AG08396 (cell line): ENCODE measurements around the gene CALD1.
A peak's percentile ranks its signal among the peaks of the same experiment; 100 is the strongest.

Experiments used
- DNase-seq: peaks from one replicate; pipeline ENCODE4 v3.0.0; 2012; ENCODE audit warnings: low spot score, mixed read lengths

CALD1 gene, protein sequence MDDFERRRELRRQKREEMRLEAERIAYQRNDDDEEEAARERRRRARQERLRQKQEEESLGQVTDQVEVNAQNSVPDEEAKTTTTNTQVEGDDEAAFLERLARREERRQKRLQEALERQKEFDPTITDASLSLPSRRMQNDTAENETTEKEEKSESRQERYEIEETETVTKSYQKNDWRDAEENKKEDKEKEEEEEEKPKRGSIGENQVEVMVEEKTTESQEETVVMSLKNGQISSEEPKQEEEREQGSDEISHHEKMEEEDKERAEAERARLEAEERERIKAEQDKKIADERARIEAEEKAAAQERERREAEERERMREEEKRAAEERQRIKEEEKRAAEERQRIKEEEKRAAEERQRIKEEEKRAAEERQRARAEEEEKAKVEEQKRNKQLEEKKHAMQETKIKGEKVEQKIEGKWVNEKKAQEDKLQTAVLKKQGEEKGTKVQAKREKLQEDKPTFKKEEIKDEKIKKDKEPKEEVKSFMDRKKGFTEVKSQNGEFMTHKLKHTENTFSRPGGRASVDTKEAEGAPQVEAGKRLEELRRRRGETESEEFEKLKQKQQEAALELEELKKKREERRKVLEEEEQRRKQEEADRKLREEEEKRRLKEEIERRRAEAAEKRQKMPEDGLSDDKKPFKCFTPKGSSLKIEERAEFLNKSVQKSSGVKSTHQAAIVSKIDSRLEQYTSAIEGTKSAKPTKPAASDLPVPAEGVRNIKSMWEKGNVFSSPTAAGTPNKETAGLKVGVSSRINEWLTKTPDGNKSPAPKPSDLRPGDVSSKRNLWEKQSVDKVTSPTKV

DNA sequence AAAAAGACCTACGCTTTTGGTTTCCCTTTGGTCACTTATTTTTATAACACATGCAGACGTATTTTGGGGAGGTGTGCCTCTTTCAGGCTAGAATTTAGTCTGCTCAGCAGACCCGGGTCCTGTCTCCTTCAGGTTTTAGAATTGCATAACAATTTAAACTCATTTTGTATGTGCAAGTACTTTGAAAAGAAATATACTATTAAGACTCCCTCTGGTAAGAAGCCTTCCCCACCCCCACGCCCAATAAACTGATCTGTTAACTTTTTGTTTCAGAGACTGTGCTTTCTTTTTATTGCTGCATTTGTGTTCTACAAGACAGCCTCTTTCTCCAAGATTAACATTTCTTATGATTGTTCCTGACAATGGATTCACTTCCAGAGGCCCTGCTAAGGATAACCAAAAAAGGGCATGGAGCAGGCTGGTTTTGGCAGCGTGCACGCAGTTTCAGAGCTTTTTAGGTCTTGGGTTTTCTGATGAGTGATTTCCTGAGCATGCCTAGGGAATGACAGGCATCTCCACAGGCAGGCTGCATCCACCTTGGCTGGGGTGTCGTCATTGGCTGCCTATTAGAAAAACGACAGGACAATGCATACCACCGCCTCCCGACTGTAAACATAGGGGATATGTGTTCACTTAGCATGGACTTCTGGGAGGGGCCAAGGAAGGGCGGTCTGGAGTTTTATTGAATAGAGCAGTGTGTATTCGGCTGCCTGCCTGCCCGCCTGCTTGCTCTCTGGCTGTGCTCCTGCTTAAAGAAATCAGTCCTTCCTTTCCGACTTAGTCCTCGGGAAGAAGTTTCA, at the start of gene CALD1:
TSS of gene CALD1 (plus strand) at position 694 of the 800 bp plus-strand sequence. CDS start 88,100 bp downstream, outside the sequence.
- DNase-seq = peak; percentile 86

DNA sequence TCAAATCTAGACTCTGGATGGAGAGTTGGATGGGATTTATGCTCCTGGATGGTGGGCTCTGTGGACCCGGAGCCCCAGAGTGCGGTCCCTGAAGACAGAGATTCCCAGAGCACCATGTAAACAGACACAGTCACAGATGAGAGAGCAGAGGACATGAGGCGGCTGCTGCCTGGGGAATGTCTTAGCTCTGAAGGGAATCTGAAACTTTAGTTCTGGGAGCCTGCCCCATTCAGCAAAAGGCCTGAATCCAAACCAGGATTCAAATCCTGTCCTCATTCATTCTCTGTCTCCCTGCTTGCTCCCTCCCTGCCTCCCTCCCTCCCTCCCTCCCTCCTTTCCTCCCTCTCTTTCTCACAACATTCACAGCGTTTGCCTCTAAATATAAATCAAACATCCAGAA, 49.5 kb upstream of the CALD1 start:
- no peak for DNase-seq

DNA sequence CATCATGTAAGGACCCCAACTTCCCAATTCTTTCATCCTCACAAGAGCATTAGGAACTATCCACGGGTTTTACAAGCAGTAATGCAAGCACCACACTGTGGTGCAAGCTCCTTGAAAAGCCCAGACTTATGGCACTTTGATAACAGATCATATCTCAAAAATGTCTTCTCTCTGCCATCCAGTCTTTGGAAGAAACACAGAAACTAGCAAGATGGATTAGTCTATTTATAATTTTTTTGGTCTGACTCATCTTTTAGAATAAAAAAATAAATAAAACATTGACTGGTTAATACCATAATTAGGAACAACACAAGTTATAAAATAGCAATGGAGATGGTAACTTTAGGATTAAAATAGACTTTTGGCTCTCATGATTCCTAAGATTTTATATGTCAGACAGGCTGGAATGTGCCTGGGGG, 49.0 kb upstream of the CALD1 start:
- no peak for DNase-seq

DNA sequence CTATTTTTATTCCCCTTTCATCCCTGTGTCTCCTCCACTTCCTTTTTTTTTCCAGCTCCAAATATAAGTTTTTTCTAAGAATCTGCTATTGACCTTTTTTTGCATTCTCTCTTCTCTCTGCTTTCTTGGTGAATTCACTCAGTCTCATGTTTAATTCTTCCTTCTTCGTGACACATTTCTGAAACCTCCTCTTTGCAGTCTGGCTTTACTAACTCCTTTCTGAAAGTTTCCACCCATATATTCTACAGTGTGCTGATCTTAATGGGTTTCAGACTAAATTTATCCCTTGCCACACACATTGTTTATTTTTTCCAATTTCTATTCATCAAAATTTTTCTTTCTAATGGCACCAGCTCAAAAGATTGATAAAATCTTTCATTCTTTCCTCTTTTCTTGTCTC, 47.8 kb upstream of the CALD1 start:
- DNase-seq = no peak

DNA sequence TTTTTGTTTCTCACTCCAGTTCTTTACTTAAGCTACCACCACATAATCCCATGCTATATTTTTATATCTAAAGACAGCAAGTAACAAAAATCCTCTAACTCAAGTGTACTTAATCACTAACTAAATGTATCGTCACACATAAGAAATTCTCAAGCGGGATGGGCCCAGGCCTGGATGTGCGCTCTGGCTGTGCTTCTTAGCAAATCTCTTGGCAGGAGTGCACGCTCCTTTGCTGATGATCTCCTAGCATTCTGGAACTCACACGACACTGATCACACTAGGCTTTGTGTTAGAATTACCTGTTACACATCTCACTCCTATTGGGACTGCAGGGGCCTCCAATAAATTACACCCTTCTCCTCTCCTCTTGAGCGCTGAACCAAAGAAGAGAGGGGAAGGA, 46.7 kb upstream of the CALD1 start:
- DNase-seq = no peak

DNA sequence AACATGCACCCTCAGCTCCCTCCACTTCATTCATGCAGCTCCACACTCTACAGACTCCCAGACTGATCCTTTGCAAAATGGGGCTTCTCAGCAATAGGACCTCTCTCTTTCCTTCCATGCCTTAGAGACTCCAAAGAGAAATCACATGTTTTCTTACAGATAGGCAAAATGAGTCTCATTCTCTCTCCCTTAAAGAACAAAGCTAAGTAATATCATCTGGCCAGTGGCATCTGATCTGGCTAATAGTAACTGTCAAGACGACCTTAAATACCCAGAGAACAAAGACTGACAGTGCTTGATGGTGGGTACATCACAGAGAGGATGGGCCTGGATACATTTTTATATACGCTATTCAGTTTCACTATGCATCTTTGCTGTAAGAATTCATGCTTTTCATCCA, 43.1 kb upstream of the CALD1 start:
- no peak for DNase-seq

DNA sequence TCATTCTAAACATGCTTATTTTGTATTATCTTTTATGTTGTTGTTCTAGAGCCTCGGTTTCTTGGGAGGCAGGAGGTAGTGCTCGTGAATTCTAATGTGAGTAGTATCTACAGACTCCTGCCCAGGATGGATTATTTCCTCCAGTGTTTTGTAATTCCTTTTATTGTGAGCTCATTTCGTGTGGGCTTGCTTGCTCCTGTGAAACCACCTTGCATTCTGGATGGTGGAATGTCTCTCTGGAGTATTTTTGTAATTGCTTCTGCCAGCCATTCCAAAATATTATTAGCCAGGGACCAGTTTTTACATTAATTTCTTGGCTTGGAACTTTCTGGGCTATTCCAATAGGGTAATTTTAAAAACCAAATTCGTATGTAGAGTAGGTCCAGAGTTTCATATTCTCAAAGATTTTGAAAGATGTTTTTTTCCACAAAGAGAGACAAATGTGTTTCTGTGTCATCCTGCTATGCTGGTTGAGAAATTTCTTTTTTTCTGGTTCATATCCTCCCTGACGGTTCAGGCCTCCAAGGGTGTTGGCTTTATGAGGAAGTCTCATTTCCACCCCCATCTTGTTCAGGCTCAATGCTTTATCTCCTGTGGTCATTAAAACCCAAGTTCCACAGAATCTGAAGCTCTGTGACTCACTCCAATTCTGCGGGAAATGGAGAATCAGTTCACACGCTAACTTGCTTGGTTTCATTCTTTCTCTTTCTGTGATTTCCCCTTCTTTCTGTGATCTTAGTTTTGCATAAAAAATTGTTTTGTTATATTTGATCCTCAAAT, 41.7 kb upstream of the CALD1 start:
- no peak for DNase-seq

DNA sequence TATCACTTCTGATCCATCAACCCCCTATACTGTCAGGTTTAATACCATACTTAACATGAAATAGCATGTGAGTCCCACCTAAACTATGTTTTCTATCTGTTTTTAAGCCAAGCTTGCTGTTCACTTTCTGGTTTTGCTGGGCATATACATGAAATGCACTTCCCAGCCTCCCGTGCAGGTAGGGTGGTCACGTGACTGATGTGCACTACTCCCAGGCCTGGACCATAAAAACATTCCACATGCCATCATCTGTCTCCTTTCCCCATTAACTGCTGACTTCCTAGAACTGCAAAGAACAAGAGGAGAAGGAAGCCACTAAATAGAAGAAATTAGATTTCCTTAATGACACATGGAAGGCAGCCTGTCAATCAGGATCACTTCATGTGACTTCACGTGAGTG, 40.1 kb upstream of the CALD1 start:
- DNase-seq = no peak

DNA sequence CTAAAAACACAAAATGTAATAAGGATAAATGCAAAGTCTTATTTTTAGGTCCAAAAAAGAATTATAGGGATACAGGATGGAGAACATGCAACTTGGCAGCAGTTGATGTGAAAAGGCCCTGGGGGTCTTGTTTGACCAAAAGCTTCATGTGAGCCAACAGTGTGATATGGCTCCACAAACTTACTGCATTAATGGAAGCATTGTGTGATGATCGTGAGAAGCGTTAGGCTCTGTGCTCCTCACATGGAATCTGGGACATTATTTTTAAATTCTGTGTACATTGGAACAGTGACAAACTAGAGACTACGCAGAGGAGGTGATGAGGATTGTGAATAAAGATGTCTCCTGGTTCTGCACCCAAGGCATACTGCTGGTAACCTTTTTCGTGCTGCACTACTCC, 39.1 kb upstream of the CALD1 start:
- no peak for DNase-seq

DNA sequence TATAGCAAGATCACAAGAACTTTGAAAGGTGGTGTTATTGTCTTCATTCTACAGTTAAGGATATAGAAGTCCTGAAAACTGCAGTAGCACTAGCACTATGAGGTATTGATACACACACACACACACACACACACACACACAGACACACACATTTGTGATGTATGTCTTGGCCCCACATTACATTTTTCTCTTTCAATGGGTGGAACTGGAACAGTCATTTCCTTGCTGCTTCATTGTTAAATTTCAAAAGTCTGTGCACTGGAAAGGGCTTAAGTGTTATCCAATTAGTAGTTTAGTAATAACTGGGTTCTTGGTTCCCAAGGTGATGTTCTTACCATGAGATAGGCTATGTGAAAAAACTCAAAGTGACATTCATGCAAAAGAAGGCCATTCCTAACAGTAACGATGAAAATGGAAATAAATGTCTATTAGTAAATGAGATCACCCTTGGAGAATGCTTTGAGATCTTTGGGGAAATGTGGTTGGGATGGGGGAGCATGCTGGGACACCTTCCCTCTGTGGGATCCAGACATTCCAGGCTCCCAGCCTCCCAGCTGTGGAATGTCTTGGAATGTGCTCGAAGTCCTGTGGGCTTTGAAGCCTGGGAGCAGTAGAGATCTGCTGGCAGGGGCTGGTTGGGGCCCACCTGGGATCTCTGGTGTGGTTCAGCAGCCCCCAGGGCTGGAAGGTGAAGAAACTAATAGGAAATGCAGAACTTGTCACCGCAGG, 37.4 kb upstream of the CALD1 start:
- DNase-seq = peak; percentile 72

DNA sequence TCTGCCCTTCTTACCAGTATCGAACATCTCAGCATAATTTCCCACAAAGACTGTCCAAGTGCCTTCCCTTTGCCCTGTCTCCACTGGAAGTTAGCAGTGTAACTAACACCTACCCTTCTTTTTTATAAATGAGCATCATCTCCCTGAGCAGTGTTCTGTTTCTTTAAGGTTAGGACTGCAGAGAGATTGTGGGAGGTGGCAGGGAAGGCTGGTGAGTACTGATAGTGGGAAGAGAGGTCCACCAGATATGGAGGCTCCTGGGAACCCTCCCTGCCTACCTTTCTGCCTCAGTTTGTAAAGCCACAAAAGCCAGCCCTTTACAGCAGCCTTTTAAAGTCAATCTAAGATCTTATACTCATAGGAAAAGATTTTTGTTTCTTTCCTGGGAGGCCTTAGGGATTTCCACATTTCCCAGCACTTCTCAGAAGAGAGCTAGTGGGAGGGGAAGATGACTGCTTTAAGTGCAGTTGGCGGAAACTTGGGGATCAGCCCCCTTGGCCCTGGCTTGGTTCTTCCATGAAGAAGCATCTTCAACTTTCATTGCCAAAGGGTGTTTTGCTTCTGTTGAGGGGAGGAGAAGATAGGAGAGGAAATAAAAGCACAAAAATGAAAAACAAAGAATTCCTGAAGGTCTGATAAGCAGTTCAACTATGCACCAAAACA, 36.6 kb upstream of the CALD1 start:
- no peak for DNase-seq

DNA sequence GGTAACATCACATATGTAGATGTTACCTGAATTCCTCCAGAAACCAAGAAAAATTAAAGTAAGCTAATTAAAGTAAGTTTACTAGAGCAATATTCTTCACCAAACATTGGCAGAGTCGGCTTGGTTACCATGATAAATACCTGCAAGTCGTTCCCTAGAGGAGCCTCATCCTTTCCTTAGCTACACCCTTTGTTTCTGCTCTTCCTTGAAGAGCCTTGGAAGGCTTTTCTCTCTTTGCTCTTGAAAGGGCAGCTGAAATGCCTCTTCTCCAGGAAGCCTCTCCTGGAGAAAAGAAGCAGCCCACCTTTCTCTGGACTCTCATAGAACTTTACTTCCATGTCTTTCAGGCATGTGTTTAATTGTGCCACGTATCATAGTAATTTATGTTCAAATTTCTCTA, 34.9 kb upstream of the CALD1 start:
- no peak for DNase-seq

DNA sequence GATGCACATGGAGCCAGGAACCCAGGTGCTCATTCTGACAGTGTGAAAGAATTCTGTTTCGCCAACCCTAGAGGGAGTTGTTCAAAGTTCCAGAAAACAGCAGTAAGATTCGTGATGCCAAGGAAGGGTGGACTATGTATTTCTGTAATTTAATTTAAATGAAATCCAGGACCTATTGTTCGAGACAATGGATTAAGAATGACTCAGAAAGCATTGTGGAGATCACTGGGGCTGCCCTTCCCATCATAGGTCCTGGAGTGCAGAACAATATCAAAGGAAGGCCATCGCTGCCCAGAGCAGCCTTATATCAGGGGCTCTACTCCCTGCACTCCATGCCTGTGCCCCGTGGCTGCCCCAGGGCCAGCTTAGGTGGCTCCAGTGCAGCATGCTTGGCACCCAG, 32.1 kb upstream of the CALD1 start:
- DNase-seq = no peak

DNA sequence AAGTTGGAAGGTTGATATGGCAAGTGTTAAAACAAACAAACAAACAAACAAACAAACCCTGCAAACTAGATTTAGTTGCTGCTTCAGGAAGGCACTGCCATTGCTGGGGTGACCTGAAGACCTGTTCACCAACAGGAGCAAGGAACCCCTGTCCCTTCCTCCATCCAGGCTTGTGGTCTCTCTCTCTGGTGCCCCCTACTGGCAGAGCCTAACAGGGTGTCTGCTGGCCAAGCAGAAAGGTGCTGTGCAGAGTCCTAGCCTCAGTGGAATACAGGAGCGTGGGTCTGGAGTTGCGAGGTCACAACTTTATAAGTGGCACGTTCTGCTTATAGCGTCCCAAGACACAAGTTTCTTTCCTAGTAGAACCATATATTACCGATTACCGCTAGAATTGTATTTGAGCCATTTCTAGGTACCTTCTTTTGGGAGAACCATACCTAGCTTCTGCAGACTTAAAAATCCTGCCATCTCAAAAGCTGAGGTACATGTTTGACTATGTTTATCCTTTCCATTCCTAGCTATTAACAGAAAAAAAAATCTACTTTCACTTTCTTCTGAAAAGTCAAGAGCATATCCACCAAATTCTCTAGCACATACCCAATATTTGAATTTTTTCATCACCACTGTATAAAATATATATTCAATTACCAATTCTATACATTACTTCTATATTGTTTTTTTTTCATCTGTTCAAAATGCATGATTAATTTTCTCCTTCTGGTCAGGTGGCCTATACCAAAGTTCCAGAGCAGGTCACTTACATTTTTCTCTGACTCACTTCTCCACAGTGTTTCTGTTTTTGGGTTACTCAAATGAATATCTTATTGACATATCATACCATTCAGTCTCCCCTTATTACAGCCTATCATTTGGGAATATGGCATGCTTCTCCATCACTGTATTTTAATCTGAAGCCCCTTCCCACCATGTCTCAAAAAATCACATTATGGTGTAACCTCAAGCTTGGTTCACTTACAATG, 29.1 kb upstream of the CALD1 start:
- no peak for DNase-seq

DNA sequence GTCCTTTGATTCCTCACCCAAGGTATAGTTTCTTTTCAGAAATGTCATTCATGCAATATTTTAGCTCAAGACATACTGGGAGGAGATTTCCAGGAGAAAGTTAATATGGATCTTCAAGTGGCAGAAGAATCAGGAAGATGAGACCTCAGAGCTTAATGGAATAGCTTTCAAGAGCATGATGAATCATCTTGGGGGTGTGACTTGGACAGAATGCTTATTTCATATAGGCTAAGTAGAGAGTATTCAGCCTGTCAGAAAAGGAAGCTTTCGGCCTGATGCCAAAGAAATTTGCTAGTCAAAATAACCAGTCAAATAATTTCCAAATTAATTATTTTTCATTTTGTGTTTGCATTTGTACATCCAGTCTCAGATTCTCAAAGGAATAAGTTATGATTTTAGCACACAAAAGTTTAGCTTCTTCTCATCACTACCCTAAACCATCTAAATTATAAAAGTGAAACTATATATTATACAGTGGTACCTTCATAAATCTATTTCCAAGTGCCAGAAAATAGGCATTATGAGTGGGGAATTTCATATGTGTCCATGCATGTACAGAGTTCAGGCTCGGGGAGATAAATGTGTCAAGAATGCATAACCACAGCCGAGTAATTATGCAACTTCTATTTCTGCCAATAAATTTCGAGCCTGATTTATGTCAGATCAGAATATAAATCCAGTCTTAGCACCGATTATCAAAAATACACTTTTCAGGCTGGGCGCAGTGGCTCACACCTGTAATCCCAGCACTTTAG, 27.3 kb upstream of the CALD1 start:
- DNase-seq = no peak

DNA sequence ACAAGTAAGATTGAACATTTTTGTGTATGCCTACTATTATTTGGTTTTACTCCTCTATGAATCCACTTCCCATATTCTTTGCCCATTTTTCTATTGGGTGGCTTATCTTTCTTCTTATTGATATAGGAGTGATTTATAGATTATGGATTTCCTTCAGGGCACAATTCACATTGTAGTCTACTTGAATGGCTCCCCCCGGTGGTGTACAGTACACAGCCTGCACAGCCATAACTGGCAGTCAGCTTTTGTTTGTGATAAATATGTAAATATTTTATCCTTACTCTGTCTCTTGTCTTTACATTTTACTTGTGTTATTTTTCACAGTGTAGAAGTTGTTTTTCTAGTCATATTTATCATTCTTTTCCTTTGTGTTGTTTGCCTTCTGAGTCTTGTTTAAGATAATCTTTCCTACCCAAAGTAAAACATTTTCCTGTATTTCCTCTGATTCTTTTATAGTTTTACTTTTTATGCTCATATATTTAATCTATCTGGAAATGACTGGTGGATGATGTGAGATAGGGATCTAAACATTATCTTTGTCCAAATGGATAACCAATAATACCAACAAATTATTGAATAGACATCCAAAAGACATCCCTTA, 23.9 kb upstream of the CALD1 start:
- no peak for DNase-seq

DNA sequence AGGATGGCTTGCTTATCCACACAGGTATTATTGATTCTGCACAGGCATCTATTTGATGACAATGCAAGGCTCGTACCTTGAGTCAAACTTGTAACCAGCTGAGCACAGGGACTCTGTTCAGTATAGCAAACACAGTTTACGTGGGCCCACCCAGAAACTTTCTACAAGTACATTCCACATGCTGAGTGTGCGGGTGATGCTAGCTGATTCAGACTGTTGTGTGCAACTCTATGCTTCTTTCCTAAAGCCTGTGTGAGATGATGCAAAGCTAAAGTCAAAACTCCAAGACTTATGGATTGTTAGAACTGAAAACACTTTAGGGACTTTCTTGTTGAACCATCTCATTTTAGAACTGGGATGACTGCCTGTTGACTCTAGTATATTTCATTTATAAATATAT, 21.5 kb upstream of the CALD1 start:
- no peak for DNase-seq

DNA sequence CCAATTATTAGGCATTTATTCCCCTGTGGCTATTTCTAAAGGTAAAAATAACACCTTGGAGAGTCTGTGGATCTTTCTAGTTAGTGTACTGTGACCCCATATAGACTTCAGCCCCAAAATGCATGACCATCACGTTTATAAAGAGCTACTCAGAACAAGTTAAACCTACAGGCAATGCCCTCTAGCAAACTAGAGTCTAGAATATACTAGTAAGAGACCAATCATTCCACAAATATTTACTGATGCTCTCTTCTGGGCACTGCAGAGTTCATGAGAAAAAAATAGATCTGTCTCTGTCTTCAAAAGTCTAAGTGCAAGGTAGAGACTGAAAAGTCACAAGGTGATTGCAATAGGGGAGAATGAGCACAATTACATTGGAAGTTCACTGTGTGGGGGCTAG, 20.5 kb upstream of the CALD1 start:
- no peak for DNase-seq
